Stomach (tissue), 4 donors: ENCODE data around the gene GATA6.

ENCODE experiments used
- EP300 ChIP-seq: sonication (generic); formaldehyde crosslinking; IDR thresholded peaks from one replicate; pipeline ENCODE4 v1.6.1; 2017; ENCODE audit warnings: antibody characterized with exemption
- POLR2A ChIP-seq, 4 donors: fragments of 450-650 bp; IDR thresholded peaks; one replicate each; pipeline ENCODE4 v1.6.1; 2016; ENCODE audit warnings: antibody characterized with exemption in 4 of 4, control low read depth in 2 of 4, mild to moderate bottlenecking in 1 of 4, moderate library complexity in 1 of 4
- TF ChIP-seq, protein P1 (sequence below), 7 experiments: fragments of 450-650 bp in 4 of 7; fragments of 200-600 bp in 3 of 7; sonication (generic) in 3 of 7; IDR thresholded peaks; one replicate each; pipeline ENCODE4 v1.5.1; 2016 to 2019; ENCODE audit warnings: antibody characterized with exemption in 7 of 7, control low read depth in 2 of 7, mild to moderate bottlenecking in 1 of 7

- TF ChIP-seq, protein P1, sequence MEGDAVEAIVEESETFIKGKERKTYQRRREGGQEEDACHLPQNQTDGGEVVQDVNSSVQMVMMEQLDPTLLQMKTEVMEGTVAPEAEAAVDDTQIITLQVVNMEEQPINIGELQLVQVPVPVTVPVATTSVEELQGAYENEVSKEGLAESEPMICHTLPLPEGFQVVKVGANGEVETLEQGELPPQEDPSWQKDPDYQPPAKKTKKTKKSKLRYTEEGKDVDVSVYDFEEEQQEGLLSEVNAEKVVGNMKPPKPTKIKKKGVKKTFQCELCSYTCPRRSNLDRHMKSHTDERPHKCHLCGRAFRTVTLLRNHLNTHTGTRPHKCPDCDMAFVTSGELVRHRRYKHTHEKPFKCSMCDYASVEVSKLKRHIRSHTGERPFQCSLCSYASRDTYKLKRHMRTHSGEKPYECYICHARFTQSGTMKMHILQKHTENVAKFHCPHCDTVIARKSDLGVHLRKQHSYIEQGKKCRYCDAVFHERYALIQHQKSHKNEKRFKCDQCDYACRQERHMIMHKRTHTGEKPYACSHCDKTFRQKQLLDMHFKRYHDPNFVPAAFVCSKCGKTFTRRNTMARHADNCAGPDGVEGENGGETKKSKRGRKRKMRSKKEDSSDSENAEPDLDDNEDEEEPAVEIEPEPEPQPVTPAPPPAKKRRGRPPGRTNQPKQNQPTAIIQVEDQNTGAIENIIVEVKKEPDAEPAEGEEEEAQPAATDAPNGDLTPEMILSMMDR (IDR thresholded peaks at IDR 0.05): no peak
- TF ChIP-seq POLR2A (IDR thresholded peaks at IDR 0.05) (no peak), EP300 (no peak)
These were observed 34.3 kb downstream of the GATA6 start for GRCh38 chr18:22203536-22204213.
